OCI-M2 (cell line): Measurements from ENCODE around the gene TSHR.
A peak's percentile ranks its signal among the peaks of the same experiment; 100 is the strongest.
"Not testable (repeated sequence)": the region's sequence is repeated elsewhere in the genome, so short reads cannot be mapped to it uniquely, and the experiment has no call there.

Experiments used
- DNase-seq: peaks from one replicate; lab custom pipeline; 2025; ENCODE audit not compliant: unreplicated experiment; lab: John Stamatoyannopoulos, UW

TSHR gene

GRCh38 chr14:80948291-80948690 is 7.1 kb upstream of the TSHR start:
- no peak for DNase-seq

- DNase-seq = no peak
Measured at GRCh38 chr14:80951491-80951890, 3.9 kb upstream of the TSHR start.

- not testable (repeated sequence) for DNase-seq
Measured at GRCh38 chr14:80953211-80953610, 2.2 kb upstream of the TSHR start.

- DNase-seq = peak; percentile 65
Measured at GRCh38 chr14:80954687-80955299, 628 bp upstream of the TSHR start.

DNA sequence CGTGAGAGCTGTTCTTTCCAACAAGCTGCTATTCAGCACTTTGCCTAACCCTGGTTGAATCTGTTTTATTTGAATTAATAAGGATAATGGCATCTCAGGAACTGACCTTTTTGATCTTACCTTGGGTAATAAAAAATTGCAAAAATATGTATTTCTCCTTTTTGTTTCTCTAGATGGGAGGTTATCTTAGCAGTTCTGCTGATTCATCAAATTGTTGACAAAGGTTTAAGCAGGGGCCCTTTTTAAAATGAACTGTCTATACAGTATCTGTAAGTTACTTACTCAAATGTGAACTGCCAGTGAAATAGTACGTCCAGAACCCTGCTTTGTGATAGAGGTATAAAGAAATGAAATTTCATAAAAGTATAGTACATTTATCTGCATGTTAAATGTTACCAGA is 681 bp downstream of the TSHR start:
- DNase-seq = no peak

DNA sequence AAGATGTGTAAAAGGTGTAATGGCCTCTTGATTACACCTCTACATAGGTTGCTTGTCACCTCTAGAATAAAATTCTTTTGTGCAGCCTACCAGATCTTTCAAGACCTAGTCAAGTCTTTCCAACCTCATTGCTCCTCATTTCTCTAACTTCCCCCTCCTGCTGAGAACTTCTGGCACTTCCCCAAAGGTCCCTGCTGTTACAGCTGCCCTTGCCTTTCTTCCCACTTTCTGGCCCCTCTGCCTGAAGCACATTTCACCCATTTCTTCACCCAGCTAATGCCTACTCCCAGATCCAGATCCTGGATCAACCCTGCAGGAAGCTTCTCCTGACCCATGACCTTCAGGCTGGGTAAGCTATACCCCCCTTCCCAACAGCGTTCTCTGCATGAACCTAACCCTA is 1.5 kb downstream of the TSHR start:
- no peak for DNase-seq

- no peak for DNase-seq
Measured at GRCh38 chr14:80957613-80958012, 2.2 kb downstream of the TSHR start.

- DNase-seq = no peak
Measured at GRCh38 chr14:80958226-80958625, 2.8 kb downstream of the TSHR start.

- no peak for DNase-seq
Measured at GRCh38 chr14:80958939-80959338, 3.5 kb downstream of the TSHR start.

DNA sequence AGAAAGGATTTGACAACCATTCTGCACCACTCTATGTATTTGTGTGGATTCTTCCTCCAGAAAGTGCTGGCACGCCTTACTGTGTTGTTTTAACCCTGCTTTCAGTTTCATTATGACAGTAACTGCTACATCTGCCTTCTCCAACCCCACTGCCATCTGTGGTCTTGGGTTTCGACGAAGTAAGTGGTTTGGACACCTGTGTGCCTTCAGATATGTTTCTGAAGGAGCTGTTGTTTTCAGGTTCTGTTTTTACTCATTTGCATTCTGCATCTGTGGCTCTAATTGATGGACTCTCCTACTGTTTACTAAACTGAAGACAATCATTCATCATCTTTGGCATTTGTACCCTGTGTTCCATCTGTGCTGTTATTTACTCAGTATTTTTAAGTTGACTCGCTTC is 4.1 kb downstream of the TSHR start:
- DNase-seq = no peak

GRCh38 chr14:80965037-80965436 is 9.6 kb downstream of the TSHR start:
- DNase-seq = no peak

DNA sequence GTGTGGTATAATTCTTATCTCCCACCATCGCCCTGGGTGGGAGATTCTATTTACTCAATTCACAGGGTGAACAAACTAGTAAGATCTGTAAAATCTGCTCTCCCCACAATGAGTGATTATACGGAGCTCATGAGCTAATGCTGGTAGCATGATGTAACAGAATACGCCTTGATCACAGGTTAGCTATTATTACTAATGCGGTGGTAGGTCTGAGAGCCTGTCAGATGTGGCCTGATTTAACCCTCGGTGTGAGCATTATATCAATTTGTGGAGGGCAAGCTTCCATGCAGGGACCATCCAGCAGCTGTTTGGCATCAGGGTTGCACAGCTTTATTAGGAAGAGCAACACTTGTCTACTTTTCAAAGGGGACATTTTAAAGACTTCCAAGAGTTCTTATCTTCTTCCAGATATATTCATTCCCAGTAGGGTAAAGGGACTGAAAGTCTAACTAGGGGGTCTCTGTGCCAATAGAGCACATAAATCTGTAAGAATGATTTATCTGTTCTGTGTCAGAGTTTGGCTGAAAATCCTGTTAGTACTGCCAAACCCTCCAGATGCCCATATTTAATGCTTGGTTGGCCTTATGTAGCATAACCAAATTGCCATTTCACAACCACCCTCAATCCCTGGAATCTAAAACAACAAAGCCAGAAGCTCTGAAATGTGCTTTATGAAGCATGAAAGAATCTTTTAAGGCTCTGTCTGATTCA is 18.7 kb downstream of the TSHR start:
- no peak for DNase-seq

- no peak for DNase-seq
Measured at GRCh38 chr14:80974679-80975078, 19.3 kb downstream of the TSHR start.

- DNase-seq = no peak
Measured at GRCh38 chr14:80977221-80977620, 21.8 kb downstream of the TSHR start.

DNA sequence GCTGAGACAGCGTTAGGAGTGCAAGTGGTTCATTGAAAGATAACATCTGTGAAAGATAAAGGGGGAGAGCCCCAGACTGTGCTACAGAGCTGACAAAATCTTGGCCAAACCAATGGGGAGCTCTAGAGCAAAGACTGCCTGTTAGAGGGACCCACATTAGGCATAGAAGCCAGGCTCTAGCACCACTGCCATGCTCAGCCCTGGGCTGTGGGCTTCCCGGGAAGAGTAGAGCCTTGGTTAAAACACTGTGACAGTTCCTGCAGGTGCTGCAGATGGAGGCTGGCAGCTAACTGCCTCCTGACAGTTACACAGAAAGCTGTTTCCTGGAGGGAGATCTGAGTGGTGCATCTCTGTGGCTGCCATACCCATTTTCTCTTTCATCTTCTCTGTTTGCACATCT is 23.0 kb downstream of the TSHR start:
- DNase-seq = no peak

GRCh38 chr14:80979951-80980350 is 24.5 kb downstream of the TSHR start:
- DNase-seq = no peak

DNA sequence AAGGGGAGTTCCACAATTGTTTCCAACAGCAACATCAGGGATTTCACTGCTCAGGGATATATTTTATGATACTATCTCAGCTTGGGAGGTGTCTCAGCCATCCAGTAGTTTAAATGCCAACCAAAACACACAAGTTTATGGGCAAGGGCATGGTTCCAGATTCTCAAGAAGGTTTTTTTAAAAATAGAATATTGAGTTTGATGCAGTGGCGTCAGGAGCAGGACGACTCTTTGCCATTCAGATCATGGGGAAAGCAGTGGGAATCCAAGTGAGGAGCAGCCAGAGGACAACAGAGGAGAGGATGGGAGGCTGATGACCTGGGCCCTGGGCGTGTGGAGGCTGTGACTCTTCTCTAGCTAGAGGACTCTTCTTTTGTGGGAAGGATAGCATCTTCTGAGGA is 25.7 kb downstream of the TSHR start:
- no peak for DNase-seq

GRCh38 chr14:80981673-80982072 is 26.3 kb downstream of the TSHR start:
- DNase-seq = no peak

DNA sequence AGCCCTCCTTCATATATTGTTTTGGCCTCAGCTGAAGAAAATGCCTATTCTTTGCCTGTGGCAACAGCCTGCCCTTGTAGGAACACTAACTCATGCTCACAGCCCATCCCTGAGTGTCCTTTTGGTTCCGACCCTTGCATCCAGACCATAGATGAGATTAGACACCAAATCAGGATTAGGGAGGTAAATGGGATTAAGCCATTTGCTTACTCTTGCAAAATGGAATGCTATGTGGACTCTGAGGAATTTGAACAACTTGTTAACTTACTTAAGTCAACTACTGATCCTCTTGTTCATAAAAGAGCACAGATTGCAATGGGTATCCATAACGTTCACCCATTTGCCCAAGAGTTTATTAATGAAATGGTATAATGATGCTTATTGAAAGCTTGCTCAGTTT is 27.3 kb downstream of the TSHR start:
- no peak for DNase-seq

DNA sequence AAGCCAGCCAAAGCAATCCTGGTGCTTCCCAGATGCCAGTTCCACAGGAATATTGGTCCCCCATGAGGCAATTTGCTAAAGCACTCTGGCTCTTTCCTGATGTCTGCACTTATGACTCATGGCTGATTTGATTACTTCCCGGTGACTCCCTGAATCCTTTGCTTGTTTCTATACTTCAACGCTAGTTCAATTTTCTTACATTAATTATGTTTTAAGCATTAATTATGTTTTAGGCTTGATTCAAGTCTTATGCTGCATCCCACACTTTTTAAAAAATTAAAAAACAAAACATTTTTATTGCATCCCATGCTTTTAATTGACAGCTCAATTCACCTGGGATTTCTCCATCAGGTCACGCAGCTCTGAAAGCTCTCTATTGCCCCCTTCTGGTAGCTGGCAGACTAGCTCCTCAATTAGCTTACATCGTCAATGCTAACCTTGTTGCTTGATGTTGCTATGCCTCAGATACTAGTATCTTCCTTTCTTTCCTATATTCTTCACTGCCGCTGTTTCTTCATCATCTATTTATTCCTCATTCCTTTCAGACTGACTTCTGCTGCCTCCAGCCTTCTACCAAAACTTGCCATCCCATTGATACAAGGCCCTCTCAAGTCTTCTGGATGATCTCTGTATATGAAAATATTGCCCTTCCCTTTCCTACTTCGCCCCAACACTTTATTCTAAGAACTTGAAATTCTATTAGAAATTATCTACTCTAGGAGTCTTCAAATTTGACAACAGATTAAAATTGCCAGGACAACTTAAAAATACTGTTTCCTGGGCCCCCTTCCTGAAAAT is 32.0 kb downstream of the TSHR start:
- DNase-seq = no peak

- DNase-seq = no peak
Measured at GRCh38 chr14:80988192-80988591, 32.8 kb downstream of the TSHR start.

DNA sequence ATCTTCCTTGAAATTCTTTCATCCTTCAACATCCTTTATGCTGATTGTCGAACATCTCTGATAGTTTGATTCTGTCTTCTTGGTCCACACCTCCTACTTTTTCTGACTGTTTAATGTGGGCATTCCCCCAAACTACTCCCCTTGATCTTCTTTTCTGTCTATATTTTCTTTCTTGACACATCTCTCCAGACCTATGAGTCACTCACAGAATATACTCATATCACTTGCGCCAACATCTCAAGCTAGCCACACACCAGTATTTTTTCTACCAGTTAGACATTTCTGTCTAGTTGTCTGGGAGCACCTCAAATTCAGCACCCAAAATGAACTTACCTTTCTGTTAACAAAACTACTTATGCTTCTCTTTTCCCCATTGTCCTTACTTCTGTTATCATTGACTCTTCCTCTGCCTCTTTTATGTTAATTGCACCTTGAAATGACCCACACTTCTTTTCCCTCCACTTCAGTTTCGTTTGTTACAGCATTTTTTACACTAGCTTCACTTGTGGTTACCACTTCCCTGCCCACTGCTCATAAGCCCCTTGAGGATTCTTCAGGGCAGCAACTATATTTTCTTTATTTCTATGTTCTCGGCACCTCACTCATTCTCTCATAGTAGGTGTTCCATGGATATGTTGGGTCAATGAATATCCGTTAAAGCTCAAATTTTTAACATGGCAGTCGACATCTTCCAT is 33.5 kb downstream of the TSHR start:
- DNase-seq = no peak
